OCI-LY3 (cell line): Measurements from ENCODE around the gene FAU.

Source experiments
- EZH2phosphoT487 ChIP-seq: fragments of 200-600 bp; shearing (Covaris generic); IDR thresholded peaks from 2 replicates; pipeline ENCODE4 v1.6.1; 2018; ENCODE audit warnings: antibody characterized with exemption, mixed run types, low read depth
- TF ChIP-seq, protein P1 (sequence below): fragments of 200-600, 300-600 bp; sonication (generic); IDR thresholded peaks from 2 replicates; pipeline ENCODE4 v1.5.1; 2014; ENCODE audit warnings: antibody characterized with exemption, low read length, low read depth

GRCh38 chr11:65141896-65142494 lies 20.1 kb upstream of the FAU start:
- TF ChIP-seq, protein P1, sequence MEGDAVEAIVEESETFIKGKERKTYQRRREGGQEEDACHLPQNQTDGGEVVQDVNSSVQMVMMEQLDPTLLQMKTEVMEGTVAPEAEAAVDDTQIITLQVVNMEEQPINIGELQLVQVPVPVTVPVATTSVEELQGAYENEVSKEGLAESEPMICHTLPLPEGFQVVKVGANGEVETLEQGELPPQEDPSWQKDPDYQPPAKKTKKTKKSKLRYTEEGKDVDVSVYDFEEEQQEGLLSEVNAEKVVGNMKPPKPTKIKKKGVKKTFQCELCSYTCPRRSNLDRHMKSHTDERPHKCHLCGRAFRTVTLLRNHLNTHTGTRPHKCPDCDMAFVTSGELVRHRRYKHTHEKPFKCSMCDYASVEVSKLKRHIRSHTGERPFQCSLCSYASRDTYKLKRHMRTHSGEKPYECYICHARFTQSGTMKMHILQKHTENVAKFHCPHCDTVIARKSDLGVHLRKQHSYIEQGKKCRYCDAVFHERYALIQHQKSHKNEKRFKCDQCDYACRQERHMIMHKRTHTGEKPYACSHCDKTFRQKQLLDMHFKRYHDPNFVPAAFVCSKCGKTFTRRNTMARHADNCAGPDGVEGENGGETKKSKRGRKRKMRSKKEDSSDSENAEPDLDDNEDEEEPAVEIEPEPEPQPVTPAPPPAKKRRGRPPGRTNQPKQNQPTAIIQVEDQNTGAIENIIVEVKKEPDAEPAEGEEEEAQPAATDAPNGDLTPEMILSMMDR: no peak
- TF ChIP-seq EZH2phosphoT487: no peak
